NCI-H526 (cell line): ENCODE measurements around the gene WHRN.

ENCODE experiments used
- DNase-seq, 2 experiments: peaks; one replicate each; lab custom pipeline; 2025; lab: John Stamatoyannopoulos, UW

WHRN gene

DNA sequence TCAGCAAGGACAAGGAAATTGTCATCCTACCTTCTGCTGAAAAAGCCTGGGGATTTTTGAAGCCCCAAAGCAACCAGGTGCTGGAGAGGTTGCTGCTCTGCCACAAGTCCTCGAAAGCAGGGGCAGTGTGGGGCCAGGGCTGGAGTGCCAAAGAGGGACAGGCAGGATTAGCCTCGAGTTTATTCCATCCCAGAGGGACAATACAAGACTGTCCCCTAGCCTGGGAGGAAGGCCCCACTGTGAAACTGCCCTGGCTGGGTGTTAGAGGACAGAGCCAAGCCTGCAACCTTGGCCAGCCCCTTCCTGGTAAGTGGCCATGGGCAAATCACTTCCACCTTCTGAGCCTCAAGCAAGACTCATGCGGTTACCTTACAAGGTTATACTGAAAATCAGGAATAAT lies 55.1 kb downstream of the WHRN start:
- DNase-seq = no peak

GRCh38 chr9:114449236-114449635 lies 56.0 kb downstream of the WHRN start:
- no peak for DNase-seq

- DNase-seq = no peak
Measured at GRCh38 chr9:114448706-114449105, 56.6 kb downstream of the WHRN start.

DNA sequence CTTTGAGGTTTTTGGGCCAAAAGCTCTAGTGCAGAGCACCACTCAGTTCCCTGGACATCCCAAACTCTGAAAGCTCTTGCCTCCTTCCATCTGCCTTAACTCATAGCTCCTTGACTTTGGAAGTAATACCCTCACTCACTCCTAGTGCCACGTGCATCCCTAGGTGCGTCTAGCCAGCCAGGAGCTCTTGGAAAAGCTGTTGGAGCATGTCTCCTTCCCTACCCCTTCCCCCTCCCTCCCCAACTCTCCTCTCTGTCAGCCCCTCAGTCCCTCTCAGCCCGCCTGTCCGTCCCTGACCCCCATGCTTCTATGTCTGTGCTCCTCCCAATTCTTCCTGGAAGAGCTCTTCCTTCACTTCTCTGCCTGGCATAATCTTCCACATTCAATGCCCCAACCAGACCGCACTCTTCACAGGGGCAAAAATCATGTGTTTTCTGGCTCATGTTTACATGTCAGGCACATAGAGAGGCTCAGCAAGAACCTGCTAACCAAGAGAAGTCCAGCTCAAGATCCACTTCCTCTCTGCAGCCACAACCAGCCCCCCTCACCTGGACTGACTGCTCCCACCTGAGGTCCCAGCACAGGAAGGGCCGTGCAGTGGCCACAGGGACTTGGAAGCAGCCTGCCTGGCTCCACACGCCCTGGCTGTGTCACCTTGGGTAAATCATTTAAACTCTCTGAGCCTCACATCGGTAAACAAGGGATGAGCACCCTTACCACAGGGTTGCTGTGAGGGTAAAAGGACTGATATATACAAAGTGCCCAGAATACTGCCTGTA lies 58.4 kb downstream of the WHRN start:
- DNase-seq = no peak

- no peak for DNase-seq
Measured at GRCh38 chr9:114446036-114446435, 59.2 kb downstream of the WHRN start.

GRCh38 chr9:114445616-114446015 lies 59.7 kb downstream of the WHRN start:
- DNase-seq = no peak

DNA sequence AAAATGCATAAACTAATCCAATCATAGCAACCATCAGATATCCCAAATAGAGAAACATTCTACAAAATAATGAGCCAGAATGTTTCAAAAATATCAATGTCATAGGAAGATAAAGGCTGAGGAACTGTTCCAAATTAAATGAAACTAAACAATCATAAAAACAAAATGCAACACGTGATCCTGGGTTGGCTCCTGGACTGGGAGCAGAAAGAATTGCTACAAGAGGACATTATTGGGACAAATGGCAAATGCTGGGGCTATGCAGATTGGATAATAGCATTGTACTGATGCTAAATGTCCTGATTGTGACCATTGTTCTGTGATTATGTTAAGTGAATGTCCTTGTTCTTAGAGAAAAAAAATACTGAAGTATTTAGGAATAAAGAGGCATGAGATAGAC lies 63.3 kb downstream of the WHRN start:
- DNase-seq = no peak

DNA sequence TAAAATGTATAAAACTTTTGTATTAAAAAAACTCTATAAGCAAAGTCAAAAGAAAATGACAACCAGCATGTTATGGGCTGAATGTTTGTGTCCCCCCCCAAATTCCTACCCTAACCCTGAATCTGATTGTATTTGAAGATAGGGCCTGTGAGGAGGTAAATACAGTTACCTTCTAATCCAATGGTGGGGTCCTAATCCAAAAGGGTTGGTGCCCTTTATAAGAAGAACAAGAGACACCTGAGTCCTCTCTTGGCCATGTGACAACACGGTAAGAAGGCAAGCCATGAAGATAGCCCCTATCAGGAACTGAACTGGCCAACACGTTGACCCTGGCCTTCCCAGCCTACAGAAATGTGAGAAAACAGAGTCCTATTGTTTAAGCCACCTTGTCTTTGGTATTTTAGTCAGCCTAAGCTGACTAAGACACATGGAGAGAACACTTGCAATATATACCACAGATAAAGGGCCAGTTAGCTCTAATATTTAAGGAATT lies 67.8 kb downstream of the WHRN start:
- DNase-seq = no peak

GRCh38 chr9:114434878-114435311 lies 70.4 kb downstream of the WHRN start:
- DNase-seq = peak in 1 of 2 experiments; percentile 34

DNA sequence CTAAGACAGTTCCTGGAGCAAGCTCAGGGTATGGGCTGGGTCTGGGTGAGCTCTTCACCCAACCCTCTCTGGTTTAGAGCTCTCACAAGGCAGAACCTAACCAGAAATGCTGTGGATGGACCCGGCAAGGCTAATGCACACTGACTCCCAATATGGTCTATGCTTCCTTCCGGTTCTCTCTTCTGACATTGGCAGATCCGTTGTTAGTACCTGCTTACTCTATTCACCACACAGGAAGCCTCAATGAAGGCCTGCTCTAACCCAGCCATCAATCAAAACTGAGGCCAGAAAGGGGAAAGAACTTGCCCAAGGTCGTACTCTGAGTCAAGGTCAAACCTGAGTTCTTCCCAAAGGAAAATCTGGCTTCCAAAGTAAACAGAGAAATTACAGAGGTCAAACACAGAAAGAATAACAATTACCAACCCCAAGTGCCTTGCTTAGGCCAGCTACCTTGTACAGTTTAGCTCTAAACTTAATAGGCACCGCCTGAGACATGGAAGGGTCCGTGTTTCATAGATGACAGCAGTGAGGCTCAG lies 71.5 kb downstream of the WHRN start:
- DNase-seq = no peak

DNA sequence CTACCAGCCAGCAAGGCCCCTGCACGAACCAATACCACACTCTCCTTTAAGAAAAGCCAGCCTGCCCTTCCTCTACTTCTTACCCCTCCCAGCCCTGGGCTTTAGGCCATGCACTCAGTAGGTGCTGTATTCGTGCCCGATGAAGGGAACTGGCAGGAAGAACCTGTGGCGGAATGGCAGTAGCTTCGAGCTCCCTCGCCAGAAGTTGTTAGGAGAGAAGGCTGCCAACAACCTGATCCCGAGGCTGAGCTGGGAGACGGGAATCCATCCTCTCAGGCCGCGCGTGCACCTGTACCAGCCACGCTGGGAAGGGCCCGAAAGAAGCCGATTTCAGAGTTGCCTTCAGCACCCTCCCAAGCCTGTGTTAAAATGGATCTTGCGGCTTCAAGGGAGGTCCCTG lies 72.2 kb downstream of the WHRN start:
- no peak for DNase-seq

- DNase-seq = no peak
Measured at GRCh38 chr9:114432323-114433067, 72.8 kb downstream of the WHRN start.

GRCh38 chr9:114431770-114432169 lies 73.5 kb downstream of the WHRN start:
- DNase-seq = no peak

DNA sequence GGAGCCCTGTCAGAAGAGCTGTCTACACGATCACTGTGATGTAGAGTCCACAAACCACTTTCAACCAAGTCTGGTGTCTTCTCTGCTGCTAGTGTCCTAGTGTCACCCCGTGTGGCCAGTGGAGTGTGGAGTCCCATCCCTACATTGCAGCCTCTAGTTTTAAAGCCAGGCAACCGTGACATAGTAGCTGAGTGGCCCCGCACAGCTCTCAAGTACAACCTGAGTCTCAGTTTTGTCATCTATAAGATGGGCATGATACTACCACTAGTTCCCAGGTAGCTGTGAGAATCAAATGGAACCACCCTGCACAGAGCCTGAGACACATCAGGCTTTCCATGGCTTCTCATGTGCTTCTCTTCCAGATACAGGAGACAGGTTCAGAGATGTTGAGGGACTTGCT lies 74.3 kb downstream of the WHRN start:
- DNase-seq = no peak

DNA sequence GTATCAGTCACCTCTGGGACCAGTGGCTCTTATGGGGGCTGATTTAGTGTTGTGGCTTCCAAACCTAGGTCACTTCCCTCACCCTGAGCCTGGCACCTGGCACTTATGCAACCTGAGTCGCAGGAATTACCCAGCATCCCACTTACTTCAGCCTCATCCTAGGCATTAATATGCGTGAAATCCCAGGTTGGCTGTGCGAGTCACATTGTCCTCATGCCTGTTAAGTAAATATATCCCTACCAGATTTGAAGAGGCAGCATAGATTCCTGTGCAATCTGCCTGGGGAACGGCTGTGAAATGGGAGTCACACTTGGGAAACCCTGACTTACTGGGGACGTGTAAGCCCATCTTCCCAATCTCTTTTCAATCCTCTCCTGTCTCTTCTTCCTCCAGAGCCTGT lies 74.8 kb downstream of the WHRN start:
- peak in 1 of 2 experiments; percentile 34 for DNase-seq

GRCh38 chr9:114429488-114429887 lies 75.8 kb downstream of the WHRN start:
- no peak for DNase-seq

GRCh38 chr9:114428466-114428865 lies 76.8 kb downstream of the WHRN start:
- no peak for DNase-seq

DNA sequence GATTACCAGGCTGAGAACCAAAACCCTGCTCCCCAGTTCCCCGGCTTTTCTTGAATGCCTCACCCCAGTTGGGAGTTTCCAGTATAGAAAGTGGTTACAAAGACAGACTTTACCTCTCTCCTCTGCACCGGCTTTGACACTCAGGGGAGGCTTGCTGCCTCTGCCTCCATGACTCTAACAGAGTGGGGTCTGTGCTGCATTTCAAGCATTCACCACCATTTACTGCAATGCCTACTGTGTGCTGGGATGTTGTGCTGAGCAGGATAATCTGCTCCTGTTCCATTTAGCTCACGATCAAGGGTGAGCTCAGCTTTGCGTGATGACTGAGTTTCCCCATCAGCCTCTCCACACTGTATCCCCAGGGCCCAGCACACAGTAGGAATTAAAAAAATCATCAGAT lies 77.6 kb downstream of the WHRN start:
- no peak for DNase-seq

GRCh38 chr9:114426046-114426948 lies 79.0 kb downstream of the WHRN start:
- DNase-seq = no peak

DNA sequence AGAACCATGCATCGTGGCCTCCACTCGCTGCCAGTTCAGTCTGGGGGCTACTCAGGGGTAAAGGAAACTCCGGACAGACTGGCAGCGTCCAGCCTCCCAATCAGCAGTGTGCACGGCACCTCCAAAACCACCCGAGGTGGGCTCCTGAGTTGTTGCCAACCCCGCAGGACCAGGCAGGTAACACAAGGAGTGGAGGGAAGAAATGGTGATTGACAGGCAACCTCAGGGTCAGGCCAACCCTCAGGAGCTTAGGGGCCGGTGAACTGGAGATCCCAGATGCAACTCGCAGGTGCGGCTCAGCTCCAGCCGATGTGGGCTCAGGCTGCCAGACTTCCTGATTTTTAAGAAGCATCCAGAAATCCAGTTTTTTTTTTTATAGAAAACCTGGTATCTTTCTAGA lies 80.1 kb downstream of the WHRN start:
- DNase-seq = no peak

GRCh38 chr9:114424126-114424525 lies 81.1 kb downstream of the WHRN start:
- no peak for DNase-seq

GRCh38 chr9:114423181-114423580 lies 82.1 kb downstream of the WHRN start:
- DNase-seq = no peak
